Upper lobe of left lung (tissue), 6 donors: Measurements from ENCODE around the gene AFG1L. TPM values are rescaled to one million over a fixed set of nuclear protein-coding genes. Genes with fewer than 3 reads are reported as not detected.
"Not testable (repeated sequence)": the region's sequence is repeated elsewhere in the genome, so short reads cannot be mapped to it uniquely, and the experiment has no call there.

ENCODE experiments used
- ATAC-seq, 2 donors: fragments of 200-7000 bp; cut with Tn5 transposase; one replicate each; pipeline ENCODE4 v1.9.1; 2022; ENCODE audit warnings: mild to moderate bottlenecking in 2 of 2, moderate library complexity in 2 of 2; ENCODE audit not compliant: low FRiP score in 2 of 2
- DNase-seq, 2 donors: peaks; one replicate each; pipeline ENCODE4 v3.0.0-alpha.2; 2019 to 2020
- H3K27ac ChIP-seq, 4 donors: fragments of 200-600 bp; sonication (generic); one replicate each; pipeline ENCODE4 v1.5.1; 2016 to 2019
- H3K27me3 ChIP-seq, 4 donors: fragments of 200-600 bp; sonication (generic); one replicate each; pipeline ENCODE4 v1.5.1; 2017 to 2019
- H3K36me3 ChIP-seq, 4 donors: fragments of 200-600 bp; sonication (generic); one replicate each; pipeline ENCODE4 v1.5.1; 2016 to 2019
- H3K4me1 ChIP-seq, 4 donors: fragments of 200-600 bp; sonication (generic); one replicate each; pipeline ENCODE4 v1.5.1; 2018 to 2019
- H3K4me3 ChIP-seq, 4 donors: fragments of 200-600 bp; sonication (generic); one replicate each; pipeline ENCODE4 v1.5.1; 2017 to 2019; ENCODE audit warnings: mild to moderate bottlenecking in 2 of 4, moderate library complexity in 1 of 4
- H3K9me3 ChIP-seq, 4 donors: fragments of 200-600 bp; sonication (generic); one replicate each; pipeline ENCODE4 v1.5.1; 2018 to 2019
- EP300 ChIP-seq, 4 donors: sonication (generic); formaldehyde crosslinking; IDR thresholded peaks; one replicate each; pipeline ENCODE4 v1.5.1; 2017; ENCODE audit warnings: antibody characterized with exemption in 4 of 4, control low read depth in 2 of 4
- POLR2A ChIP-seq, 4 donors: fragments of 450-650 bp; IDR thresholded peaks; one replicate each; pipeline ENCODE4 v1.5.1; 2016 to 2017; ENCODE audit warnings: antibody characterized with exemption in 4 of 4, mild to moderate bottlenecking in 2 of 4
- POLR2AphosphoS5 ChIP-seq, 2 donors: sonication (generic); formaldehyde crosslinking; IDR thresholded peaks; one replicate each; pipeline ENCODE4 v1.5.1; 2017; ENCODE audit warnings: antibody characterized with exemption in 2 of 2
- WGBS, 2 donors: methylation state at CpG; one replicate each; pipeline ENCODE4 v1.1.5; 2017 to 2018; 5-methylcytosine and 5-hydroxymethylcytosine counted together
- total RNA-seq, 6 donors: library from RNA; depleted of rRNA in 4 of 6; stranded (reverse); fragments of >200 nt in 4 of 6; gene quantifications; one replicate each; pipeline versions ENCODE4 v1.1.0 to v1.2.1, GENCODE V29; 2016 to 2021
- TF ChIP-seq, protein P1 (sequence below), 6 experiments: fragments of 450-650 bp in 4 of 6; fragments of 200-600 bp in 2 of 6; sonication (generic) in 2 of 6; IDR thresholded peaks; one replicate each; pipeline ENCODE4 v1.5.1; 2016 to 2019; ENCODE audit warnings: antibody characterized with exemption in 6 of 6
- donor health status: DM: no; HTN: no; CAD: no; lungs with moderate emphysema.
- donor health status: DM: no; HTN: yes; CAD: no; lungs with severe emphysema.

Gene AFG1L
- total RNA-seq, 6 donors from 2014 or later: 2.6 to 19.9 (median 7.0) TPM

GRCh38 chr6:108558372-108559096 lies 263.7 kb downstream of the AFG1L start:
- DNase-seq (peak; percentile 99), ATAC-seq (peak; percentile 80 to 91)
- Histone ChIP-seq H3K27me3 (no peaks in the 10 kb centered on the region), H3K4me3 (peak overlapping the region; percentile 89 to 92 (median 90)), H3K36me3 (no peaks in the 10 kb centered on the region), H3K27ac (peak overlapping the region; percentile 95 to 100 (median 100)), H3K9me3 (no peaks in the 10 kb centered on the region), H3K4me1 (peaks cover 10 to 34% (median 18%) of the 10 kb centered on the region in 4 donors)
- TF ChIP-seq EP300 (IDR thresholded peaks at IDR 0.05) (peak in 1 of 4 donors; percentile 69), POLR2A (IDR thresholded peaks at IDR 0.05) (peak in 2 of 4 donors; percentile 76 to 87), POLR2AphosphoS5 (IDR thresholded peaks at IDR 0.05) (peak; percentile 81 to 88)
- TF ChIP-seq, protein P1, sequence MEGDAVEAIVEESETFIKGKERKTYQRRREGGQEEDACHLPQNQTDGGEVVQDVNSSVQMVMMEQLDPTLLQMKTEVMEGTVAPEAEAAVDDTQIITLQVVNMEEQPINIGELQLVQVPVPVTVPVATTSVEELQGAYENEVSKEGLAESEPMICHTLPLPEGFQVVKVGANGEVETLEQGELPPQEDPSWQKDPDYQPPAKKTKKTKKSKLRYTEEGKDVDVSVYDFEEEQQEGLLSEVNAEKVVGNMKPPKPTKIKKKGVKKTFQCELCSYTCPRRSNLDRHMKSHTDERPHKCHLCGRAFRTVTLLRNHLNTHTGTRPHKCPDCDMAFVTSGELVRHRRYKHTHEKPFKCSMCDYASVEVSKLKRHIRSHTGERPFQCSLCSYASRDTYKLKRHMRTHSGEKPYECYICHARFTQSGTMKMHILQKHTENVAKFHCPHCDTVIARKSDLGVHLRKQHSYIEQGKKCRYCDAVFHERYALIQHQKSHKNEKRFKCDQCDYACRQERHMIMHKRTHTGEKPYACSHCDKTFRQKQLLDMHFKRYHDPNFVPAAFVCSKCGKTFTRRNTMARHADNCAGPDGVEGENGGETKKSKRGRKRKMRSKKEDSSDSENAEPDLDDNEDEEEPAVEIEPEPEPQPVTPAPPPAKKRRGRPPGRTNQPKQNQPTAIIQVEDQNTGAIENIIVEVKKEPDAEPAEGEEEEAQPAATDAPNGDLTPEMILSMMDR (IDR thresholded peaks at IDR 0.05): peak in 2 of 6 experiments; percentile 2 to 10
- 0 to 1% methylated on average over 48 to 58 of the region's 58 CpGs for WGBS, 2 donors

GRCh38 chr6:108559097-108559883 lies 264.4 kb downstream of the AFG1L start:
- DNase-seq (peak; percentile 92 to 99), ATAC-seq (peak; percentile 75 to 78)
- Histone ChIP-seq H3K9me3 (no peaks in the 10 kb centered on the region), H3K27ac (peak overlapping the region; percentile 95 to 100 (median 100)), H3K4me1 (peaks cover 16 to 41% (median 26%) of the 10 kb centered on the region in 4 donors), H3K36me3 (no peaks in the 10 kb centered on the region), H3K4me3 (peak overlapping the region; percentile 84 to 92 (median 90)), H3K27me3 (no peaks in the 10 kb centered on the region)
- 1% methylated on average over 42 to 52 of the region's 84 CpGs for WGBS, 2 donors
- TF ChIP-seq POLR2A (IDR thresholded peaks at IDR 0.05) (peak in 2 of 4 donors; percentile 10 to 96), POLR2AphosphoS5 (IDR thresholded peaks at IDR 0.05) (peak; percentile 71 to 99), EP300 (IDR thresholded peaks at IDR 0.05) (peak in 1 of 4 donors; percentile 68)
- TF ChIP-seq, protein P1 (IDR thresholded peaks at IDR 0.05): peak in 1 of 6 experiments; percentile 3

DNA sequence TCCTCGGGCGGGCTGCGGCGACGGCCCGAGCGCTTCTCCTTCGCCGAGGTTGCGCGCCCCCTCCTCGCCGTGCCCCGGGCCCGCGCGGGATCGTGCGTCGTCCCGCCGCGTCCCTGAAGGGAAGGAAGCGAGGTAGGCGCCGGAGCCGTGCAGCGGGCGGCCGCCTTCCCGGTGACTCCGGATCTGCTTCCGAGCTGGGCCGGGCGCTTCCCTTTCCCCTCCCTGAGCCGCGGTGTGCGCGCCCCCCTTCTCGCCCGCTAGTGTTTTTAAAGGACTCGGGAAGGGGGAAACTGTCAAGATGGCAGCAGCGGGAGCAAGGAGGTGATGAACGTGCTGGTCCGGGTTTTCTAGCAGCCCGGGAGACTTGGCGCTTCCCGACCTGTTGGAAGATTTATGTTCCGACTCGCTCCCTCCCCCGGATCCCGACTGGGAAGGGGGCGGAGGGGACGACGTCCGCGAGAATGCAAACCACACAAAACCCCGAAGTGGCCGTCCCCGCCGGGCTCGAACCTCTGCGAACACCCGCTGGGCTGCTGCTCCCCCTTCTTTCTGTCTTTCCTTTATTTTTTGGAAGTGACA lies 265.1 kb downstream of the AFG1L start:
- no peaks in the 10 kb centered on the region for H3K27me3 ChIP-seq
- H3K36me3 ChIP-seq: no peaks in the 10 kb centered on the region
- peak in 2 of 4 donors; percentile 84 to 92 for TF ChIP-seq POLR2A (IDR thresholded peaks at IDR 0.05)
- peak in 1 of 2 donors; percentile 6 for TF ChIP-seq POLR2AphosphoS5 (IDR thresholded peaks at IDR 0.05)
- TF ChIP-seq EP300 (IDR thresholded peaks at IDR 0.05): no peak
- TF ChIP-seq, protein P1 (IDR thresholded peaks at IDR 0.05): peak in 2 of 6 experiments; percentile 10 to 19
- ATAC-seq: peak in 1 of 2 donors; percentile 3
- H3K27ac ChIP-seq: peak overlapping the region; percentile 95 to 100 (median 100)
- no peaks in the 10 kb centered on the region for H3K9me3 ChIP-seq
- DNase-seq: peak in 1 of 2 donors; percentile 63
- H3K4me1 ChIP-seq: peaks cover 23 to 48% (median 32%) of the 10 kb centered on the region in 4 donors
- 0 to 2% methylated on average over 18 to 39 of the region's 64 CpGs for WGBS, 2 donors
- H3K4me3 ChIP-seq: peak overlapping the region; percentile 42 to 92 (median 90)

DNA sequence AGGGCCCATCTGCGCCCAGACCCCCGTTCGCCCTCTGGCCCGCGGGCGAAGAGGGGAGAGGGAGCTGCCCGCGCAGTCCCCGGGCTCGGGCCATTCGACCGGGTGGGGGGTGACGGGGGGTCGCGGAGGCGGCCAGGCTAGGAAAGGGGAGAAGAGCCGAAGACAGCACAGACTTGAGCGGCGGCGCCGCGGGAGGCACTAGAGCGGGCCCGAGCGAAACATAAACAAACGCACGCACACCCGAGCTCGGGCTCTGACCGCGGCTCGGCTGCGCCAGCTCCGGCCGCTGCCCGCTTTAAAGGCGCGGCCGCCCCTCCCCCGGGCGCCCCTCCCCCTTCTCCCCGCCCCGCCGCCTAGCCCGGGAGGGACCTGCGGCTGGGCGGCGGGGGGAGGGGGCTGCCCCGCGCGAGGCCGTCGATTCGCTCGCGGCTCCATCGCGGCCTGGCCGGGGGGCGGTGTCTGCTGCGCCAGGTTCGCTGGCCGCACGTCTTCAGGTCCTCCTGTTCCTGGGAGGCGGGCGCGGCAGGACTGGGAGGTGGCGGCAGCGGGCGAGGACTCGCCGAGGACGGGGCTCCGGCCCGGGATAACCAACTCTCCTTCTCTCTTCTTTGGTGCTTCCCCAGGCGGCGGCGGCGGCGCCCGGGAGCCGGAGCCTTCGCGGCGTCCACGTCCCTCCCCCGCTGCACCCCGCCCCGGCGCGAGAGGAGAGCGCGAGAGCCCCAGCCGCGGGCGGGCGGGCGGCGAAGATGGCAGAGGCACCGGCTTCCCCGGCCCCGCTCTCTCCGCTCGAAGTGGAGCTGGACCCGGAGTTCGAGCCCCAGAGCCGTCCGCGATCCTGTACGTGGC lies 265.8 kb downstream of the AFG1L start, which contains the start of gene FOXO3:
Gene FOXO3, plus strand, starts transcription at position 455 of the 846 bp plus-strand sequence. Its CDS starts 292 bp downstream, at position 747.
- WGBS, 2 donors: 2% methylated on average over 38 of the region's 110 CpGs; no CpG with 5 or more reads in 1 of the 2 donors
- peak; percentile 96 to 98 for DNase-seq
- peak within 1 kb of the TSS; percentile 42 to 92 (median 90) for H3K4me3 ChIP-seq
- no peaks in the 10 kb centered on the region for H3K36me3 ChIP-seq
- peak within 1 kb of the TSS; percentile 95 to 100 (median 100) for H3K27ac ChIP-seq
- peaks cover 28 to 50% (median 37%) of the 10 kb centered on the region in 4 donors for H3K4me1 ChIP-seq
- peak; percentile 81 for ATAC-seq
- no peaks in the 10 kb centered on the region for H3K9me3 ChIP-seq
- peak in 1 of 4 donors; percentile 40 for TF ChIP-seq EP300 (IDR thresholded peaks at IDR 0.05)
- TF ChIP-seq, protein P1 (IDR thresholded peaks at IDR 0.05): peak in 2 of 6 experiments; percentile 8 to 24
- TF ChIP-seq POLR2A (IDR thresholded peaks at IDR 0.05): peak; percentile 23 to 96 (median 91)
- peak; percentile 89 to 99 for TF ChIP-seq POLR2AphosphoS5 (IDR thresholded peaks at IDR 0.05)
- H3K27me3 ChIP-seq: no peaks in the 10 kb centered on the region

DNA sequence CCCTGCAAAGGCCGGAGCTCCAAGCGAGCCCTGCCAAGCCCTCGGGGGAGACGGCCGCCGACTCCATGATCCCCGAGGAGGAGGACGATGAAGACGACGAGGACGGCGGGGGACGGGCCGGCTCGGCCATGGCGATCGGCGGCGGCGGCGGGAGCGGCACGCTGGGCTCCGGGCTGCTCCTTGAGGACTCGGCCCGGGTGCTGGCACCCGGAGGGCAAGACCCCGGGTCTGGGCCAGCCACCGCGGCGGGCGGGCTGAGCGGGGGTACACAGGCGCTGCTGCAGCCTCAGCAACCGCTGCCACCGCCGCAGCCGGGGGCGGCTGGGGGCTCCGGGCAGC lies 266.4 kb downstream of the AFG1L start:
- H3K9me3 ChIP-seq, H3K27me3 ChIP-seq, ATAC-seq, H3K36me3 ChIP-seq: not testable (repeated sequence)
- peaks cover 31 to 51% (median 40%) of the 10 kb centered on the region in 4 donors for H3K4me1 ChIP-seq
- no CpG with 5 or more reads among the region's 40 CpGs for WGBS, 2 donors
- peak overlapping the region; percentile 95 to 100 (median 100) for H3K27ac ChIP-seq
- peak in 1 of 2 donors; percentile 89 for DNase-seq
- peak overlapping the region; percentile 42 to 92 (median 90) for H3K4me3 ChIP-seq
